Omental fat pad (tissue), 4 donors: ENCODE results near the gene NFE2. TPM values are rescaled to one million over a fixed set of nuclear protein-coding genes. Genes with fewer than 3 reads are reported as not detected.

Source experiments
- ATAC-seq: fragments of 150-250 bp; one replicate; pipeline ENCODE4 v1.9.1; 2016; ENCODE audit warnings: mild to moderate bottlenecking, moderate library complexity; ENCODE audit not compliant: low FRiP score
- DNase-seq: peaks from one replicate; pipeline ENCODE4 v3.0.0-alpha.2; 2019; ENCODE audit warnings: low spot score
- CTCF ChIP-seq, 3 donors: fragments of 450-650 bp; IDR thresholded peaks; one replicate each; pipeline ENCODE4 v1.5.1; 2016 to 2017; ENCODE audit warnings: antibody characterized with exemption in 3 of 3, mild to moderate bottlenecking in 3 of 3, moderate library complexity in 2 of 3
- small RNA-seq: library from RNA; depleted of rRNA; stranded (forward); fragments of <200 nt; gene quantifications from one replicate; pipeline ENCODE3, GENCODE V24; 2016
- total RNA-seq, 4 donors: library from RNA; depleted of rRNA; stranded (reverse); fragments of >200 nt; gene quantifications; one replicate each; pipeline ENCODE4 v1.1.0, GENCODE V29; 2016

NFE2 gene
- total RNA-seq, 4 donors from 2014 or later = 0.72 to 16.9 (median 2.1) TPM

DNA sequence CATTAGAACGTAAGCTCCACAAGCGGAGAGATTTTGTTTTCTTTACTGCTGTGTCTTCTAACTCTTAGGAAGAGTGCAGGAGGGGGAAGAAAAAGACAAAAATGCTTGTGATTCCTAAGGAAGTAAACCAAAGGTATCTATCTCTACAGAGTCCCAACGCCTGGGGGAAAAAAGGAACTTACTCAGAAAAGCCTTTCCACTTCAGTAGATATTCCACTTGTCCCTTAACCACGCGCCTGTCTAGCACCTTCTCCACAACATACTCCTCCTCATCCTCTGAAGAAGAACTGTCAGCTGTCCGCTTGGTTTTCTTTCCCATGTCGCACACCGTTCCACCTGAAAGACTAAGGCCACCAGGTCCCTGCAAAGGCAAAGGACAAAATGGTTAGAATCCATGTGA lies 43.5 kb downstream of the NFE2 start:
- ATAC-seq = no peak
- no peak for TF ChIP-seq CTCF (IDR thresholded peaks at IDR 0.05)
- DNase-seq = no peak

DNA sequence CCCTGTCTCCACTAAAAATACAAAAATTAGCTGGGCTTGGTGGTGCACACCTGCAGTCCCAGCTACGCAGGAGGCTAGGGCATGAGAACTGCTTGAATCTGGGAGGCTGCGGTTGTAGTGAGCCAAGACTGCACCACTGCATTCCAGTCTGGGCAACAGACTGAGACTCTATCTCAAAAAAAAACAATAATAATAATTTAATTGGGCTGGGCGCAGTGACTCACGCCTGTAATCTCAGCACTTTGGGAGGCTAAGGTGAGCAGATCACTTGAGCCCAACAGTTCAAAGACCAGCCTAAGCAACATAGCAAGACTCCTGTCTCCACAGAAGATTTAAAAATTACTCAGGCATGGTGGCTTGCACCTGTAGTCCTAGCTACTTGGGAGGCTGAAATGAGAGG lies 47.6 kb downstream of the NFE2 start:
- ATAC-seq = no peak
- TF ChIP-seq CTCF (IDR thresholded peaks at IDR 0.05) = no peak

DNA sequence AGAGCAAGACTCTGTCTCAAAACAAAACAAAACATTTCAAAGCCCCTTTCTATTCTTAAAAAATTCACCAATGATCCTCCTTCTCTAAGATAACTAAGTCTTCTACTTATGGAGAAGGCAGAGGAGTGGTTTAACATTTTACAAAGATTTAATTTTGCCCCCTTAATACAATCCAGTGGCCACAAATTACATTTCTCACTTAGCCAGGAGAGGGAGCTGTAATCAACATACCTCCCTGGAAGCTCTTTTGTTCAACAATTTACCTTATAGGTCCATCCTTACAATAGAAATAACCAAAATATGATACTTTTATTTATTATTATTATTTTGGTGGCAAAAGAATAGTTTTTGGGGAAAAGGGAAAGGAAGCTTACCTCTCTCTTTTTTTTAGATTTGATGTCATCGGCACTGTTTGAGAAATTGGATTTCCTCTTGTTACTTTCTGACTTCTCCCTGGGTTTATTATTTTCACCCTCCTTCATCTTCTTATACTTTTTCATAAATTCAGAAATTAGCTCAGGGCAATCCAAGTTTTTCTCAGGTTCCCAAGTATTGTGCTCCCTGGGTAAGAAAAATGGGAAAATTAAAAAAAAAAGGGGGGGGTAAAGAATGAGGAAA lies 49.0 kb downstream of the NFE2 start:
- DNase-seq (no peak), ATAC-seq (no peak)
- no peak for TF ChIP-seq CTCF (IDR thresholded peaks at IDR 0.05)

More for the DNA sequence above, 47.6 kb downstream of the NFE2 start:
- DNase-seq = no peak

DNA sequence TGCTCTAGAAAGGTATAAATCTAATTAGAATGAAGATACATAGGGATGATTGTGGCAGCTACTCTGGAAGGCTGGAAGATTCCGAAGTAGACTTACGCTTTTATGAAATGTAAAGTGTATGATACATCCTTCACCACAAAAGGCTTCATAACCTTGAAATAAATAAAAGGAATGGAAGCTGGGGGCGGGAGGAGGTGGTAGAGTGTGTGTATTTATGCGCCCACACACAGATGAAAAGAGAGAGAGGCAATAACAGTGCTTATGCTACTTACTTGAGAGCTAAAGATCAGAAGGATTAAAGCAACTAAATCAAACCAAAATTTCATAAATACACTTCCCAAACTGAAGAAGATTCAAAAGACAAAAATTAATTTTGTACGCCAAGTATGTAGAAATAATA lies 51.3 kb downstream of the NFE2 start:
- ATAC-seq = no peak
- TF ChIP-seq CTCF (IDR thresholded peaks at IDR 0.05) = no peak

DNA sequence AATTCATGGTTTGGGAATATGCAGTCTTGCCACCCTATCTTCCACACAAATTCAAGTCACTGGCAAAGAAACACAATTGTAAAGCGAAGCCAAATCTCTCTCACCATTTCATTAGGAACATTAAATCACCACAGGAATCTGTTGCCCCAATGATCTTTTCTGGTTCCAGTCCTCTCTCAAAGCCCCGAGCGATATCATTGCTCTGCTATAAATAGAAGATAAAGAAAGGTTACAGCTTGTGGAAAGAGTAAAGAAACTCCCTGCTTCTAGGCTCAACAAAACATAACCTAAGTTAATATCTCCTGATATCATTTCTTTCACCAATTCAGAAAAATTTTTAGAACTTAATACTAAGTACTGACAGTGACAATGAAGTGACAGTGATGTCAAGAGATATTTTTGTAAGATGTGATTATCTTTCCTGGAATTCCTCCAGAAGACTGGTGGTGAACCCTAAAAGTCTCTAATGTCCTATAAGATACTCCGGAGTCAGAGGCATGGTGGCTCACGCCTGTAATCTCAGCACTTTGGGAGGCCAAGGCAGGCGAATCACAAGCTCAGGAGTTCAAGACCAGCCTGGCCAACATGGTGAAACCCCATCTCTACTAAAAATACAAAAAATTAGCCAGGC lies 54.7 kb downstream of the NFE2 start:
- DNase-seq (no peak), ATAC-seq (no peak)
- no peak for TF ChIP-seq CTCF (IDR thresholded peaks at IDR 0.05)

More for the DNA sequence above, 51.3 kb downstream of the NFE2 start:
- DNase-seq = no peak

Small RNA genes lying within 50 kb of the gene (small RNA-seq; reads per million reads assigned to genes)
- 32.0 reads per million, percentile 94 among the genes with 10 or more reads in this experiment for gene MIR148B
- gene RN7SL390P = not detected
- not detected for gene RN7SL744P
- not detected for gene RNU6-950P

Other genes with a start within 250 kb of the NFE2 start
- gene HOXC4, start 247.2 kb downstream of the NFE2 start, total RNA-seq = 1 to 10 TPM in 3 of 4 donors, under 1 TPM in 1; 0.84 to 1.3 (median 1.1) TPM
- gene SMUG1, start 112.0 kb downstream of the NFE2 start, total RNA-seq = 10 to 100 TPM; 17.2 to 46.5 (median 36.7) TPM
- gene CBX5, start 20.9 kb downstream of the NFE2 start, total RNA-seq = 10 to 100 TPM; 20.9 to 38.8 (median 25.3) TPM
- gene HNRNPA1, start 20.3 kb downstream of the NFE2 start, total RNA-seq = 100 to 1,000 TPM; 352 to 497 (median 414) TPM
- gene COPZ1, start 24.1 kb upstream of the NFE2 start, total RNA-seq = 100 to 1,000 TPM in 1 of 4 donors, 10 to 100 TPM in 3; 55.5 to 114 (median 81.8) TPM
- 1 to 10 TPM in 3 of 4 donors, not detected in 1; 1.0 to 3.5 (median 2.9) TPM for gene GPR84, start 63.5 kb upstream of the NFE2 start, total RNA-seq
- 10 to 100 TPM in 3 of 4 donors, 1 to 10 TPM in 1; 9.5 to 36.3 (median 21.8) TPM for gene ZNF385A, start 83.7 kb upstream of the NFE2 start, total RNA-seq
- gene ITGA5, start 118.3 kb upstream of the NFE2 start, total RNA-seq = 100 to 1,000 TPM in 2 of 4 donors, 10 to 100 TPM in 2; 76.9 to 292 (median 118) TPM
- gene GTSF1, start 172.6 kb upstream of the NFE2 start, total RNA-seq = under 1 TPM in 1 of 4 donors, not detected in 3; 0.96 TPM
- gene NCKAP1L, start 196.7 kb upstream of the NFE2 start, total RNA-seq = 10 to 100 TPM; 23.4 to 81.4 (median 43.0) TPM
- gene PDE1B, start 248.6 kb upstream of the NFE2 start, total RNA-seq = 10 to 100 TPM; 29.9 to 85.6 (median 39.0) TPM